D721Med (cell line): ENCODE data around the gene PAX8.

ENCODE experiments used
- DNase-seq: peaks from one replicate; pipeline ENCODE4 v3.0.0; 2011; ENCODE audit warnings: low spot score; ENCODE audit not compliant: insufficient read length
- FAIRE-seq: peaks from 2 replicates; lab custom pipeline; 2011; peaks lifted over from hg19 to GRCh38; lab: Jason Lieb, UNC
- TF ChIP-seq, protein P1 (sequence below): IDR thresholded peaks from 2 replicates; pipeline ENCODE4 v1.5.1; 2012; ENCODE audit warnings: mild to moderate bottlenecking, control low read depth; ENCODE audit not compliant: insufficient read depth; ENCODE audit errors: missing control alignments

PAX8 gene

DNA sequence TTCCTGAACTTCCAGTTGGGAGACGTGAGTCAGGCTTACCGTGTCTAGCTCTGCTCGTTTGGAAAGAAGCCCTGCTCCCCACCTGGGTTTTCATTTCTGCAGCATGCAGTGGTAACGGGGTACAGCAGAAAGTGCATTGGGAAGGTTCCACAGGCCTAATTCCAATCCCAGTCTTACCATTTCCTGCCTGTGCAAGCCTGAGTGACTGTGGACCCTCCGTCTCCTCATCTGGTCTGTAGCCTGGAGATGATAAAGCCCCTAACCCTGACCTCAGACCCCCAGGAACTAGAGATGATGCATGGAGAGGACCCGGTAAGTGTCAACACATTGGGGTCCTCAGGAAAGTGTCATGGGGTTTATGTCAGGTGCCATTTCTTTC is 110.8 kb downstream of the PAX8 start:
- TF ChIP-seq, protein P1, sequence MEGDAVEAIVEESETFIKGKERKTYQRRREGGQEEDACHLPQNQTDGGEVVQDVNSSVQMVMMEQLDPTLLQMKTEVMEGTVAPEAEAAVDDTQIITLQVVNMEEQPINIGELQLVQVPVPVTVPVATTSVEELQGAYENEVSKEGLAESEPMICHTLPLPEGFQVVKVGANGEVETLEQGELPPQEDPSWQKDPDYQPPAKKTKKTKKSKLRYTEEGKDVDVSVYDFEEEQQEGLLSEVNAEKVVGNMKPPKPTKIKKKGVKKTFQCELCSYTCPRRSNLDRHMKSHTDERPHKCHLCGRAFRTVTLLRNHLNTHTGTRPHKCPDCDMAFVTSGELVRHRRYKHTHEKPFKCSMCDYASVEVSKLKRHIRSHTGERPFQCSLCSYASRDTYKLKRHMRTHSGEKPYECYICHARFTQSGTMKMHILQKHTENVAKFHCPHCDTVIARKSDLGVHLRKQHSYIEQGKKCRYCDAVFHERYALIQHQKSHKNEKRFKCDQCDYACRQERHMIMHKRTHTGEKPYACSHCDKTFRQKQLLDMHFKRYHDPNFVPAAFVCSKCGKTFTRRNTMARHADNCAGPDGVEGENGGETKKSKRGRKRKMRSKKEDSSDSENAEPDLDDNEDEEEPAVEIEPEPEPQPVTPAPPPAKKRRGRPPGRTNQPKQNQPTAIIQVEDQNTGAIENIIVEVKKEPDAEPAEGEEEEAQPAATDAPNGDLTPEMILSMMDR = no peak
- no peak for DNase-seq
- no peak for FAIRE-seq

DNA sequence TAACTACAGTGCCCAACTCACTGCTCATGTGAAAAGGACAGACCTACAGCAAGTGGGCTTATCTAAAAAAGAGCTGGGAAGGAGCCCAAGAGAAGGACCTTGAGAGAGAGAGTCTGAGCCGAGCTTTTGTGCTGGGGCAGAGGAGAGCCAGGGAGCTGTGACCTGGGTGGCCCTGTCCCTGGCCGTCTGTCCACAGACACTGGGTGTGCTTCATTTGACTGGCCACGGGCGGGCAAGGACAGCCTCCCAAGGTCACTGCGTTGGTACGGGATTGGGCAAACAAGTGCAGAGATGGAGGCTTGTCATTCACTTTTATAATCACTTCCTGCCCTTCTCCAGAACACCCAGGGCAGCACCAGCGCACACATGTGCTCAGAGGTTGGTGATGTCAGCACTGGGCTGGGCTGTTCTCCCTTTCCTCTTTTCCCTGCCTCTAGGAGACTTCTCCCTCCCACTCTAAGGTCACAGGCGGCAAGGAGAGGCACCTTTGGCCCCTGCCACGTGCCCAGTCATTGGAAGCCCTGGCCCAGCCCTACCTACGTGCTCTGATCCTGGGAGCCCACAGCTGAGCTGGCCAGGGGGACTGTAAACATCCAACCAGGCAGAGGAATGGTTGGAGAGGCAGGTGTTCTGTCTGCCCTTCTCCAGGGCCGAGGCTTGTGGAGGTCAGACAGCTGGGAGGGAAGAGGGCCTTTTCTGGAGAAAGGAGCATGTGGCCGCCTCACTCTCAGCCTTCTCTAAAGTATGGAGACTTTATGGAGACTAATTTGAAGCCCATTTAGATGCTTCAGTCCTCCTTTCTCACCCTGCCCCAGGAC is 111.4 kb downstream of the PAX8 start:
- DNase-seq (no peak), FAIRE-seq (no peak)
- TF ChIP-seq, protein P1 = no peak

DNA sequence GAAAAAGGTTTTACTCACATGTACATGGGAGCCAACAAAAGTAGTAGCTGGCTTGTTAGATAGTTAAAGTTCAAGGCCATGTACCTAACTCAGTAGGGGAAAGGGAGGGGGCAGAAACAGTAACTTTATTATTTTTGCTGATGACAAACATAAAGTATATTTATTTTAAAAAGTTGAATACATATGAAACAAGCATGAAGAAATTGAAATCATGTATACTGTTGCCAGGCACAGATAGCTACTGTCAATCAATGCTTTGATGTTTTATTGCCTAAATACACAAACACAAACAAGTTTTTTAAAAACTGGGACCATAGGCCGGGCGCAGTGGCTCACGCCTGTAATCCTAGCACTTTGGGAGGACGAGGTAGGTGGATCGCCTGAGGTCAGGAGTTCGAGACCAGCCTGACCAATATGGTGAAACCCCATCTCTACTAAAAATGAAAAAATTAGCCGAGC is 112.5 kb downstream of the PAX8 start:
- FAIRE-seq = no peak
- TF ChIP-seq, protein P1 = no peak
- no peak for DNase-seq
